Activated naive CD4-positive, alpha-beta T cell treated with anti-CD3 and anti-CD28 coated beads for 36 hours (primary cell): ENCODE data around the gene NUDCD3. TPM values are rescaled to one million over a fixed set of nuclear protein-coding genes. Genes with fewer than 3 reads are reported as not detected.
A peak's percentile ranks its signal among the peaks of the same experiment; 100 is the strongest.

Source experiments
- CTCF ChIA-PET: fragments of 350-600 bp; sonication (Branson Sonifier 250); formaldehyde crosslinking; loops from one replicate; lab custom pipeline; 2021; ENCODE audit warnings: antibody characterized with exemption; lab: Charles Lee
- DNase-seq: peaks from one replicate; pipeline ENCODE4 v3.0.0-alpha.2; 2020
- H3K27ac Mint-ChIP-seq: one replicate; pipeline ENCODE4 v1.8.0; 2021; ENCODE audit warnings: mild to moderate bottlenecking, mixed read lengths
- H3K27me3 Mint-ChIP-seq: one replicate; pipeline ENCODE4 v1.8.0; 2021; ENCODE audit warnings: low read depth, mixed read lengths
- H3K36me3 Mint-ChIP-seq: one replicate; pipeline ENCODE4 v1.8.0; 2021; ENCODE audit warnings: low read depth, mixed read lengths
- H3K4me1 Mint-ChIP-seq: one replicate; pipeline ENCODE4 v1.8.0; 2021; ENCODE audit warnings: low read depth, mixed read lengths
- H3K4me3 Mint-ChIP-seq: one replicate; pipeline ENCODE4 v1.8.0; 2021; ENCODE audit warnings: mild to moderate bottlenecking, moderate library complexity, mixed read lengths
- H3K9me3 Mint-ChIP-seq: one replicate; pipeline ENCODE4 v1.8.0; 2021; ENCODE audit warnings: mixed read lengths
- intact Hi-C: fragments of 100-400 bp; cut with micrococcal nuclease; formaldehyde crosslinking; loops from one replicate; pipeline ENCODE4 v1.15.1; 2023
- total RNA-seq, 2 experiments: library from RNA; stranded (reverse); gene quantifications; one replicate each; pipeline ENCODE4 v1.2.3, GENCODE V29; 2021

NUDCD3 gene
- total RNA-seq, 2 experiments from 2014 or later = 81.1 to 81.8 TPM

DNA sequence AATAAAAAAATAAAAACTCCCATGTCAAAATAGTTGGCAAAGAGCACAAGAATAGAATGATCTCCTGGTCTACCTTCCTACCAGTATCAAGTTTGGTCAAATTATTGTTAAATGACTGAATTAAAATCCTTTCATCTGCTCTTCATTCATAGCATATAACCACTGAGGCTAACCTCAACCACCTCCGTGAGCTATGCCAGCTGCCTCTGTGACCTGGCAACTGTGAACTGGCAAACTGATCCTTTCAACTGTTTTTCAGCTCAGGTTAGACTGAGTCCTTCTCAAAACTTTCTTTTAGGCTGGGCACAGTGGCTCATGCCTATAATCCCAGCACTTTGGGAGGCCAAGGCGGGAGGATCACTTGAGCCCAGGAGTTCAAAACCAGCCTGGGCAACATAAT is 36.1 kb downstream of the NUDCD3 start:
- intact Hi-C loops = no loop called here
- peak; percentile 32 for DNase-seq
- Mint-ChIP-seq H3K4me1 (peaks cover 52% of the 10 kb centered on the region), H3K9me3 (no peaks in the 10 kb centered on the region), H3K27me3 (no peaks in the 10 kb centered on the region), H3K36me3 (peaks cover 21% of the 10 kb centered on the region), H3K4me3 (no peak overlapping the region), H3K27ac (no peak overlapping the region)
- CTCF ChIA-PET = interaction anchor here (0.7 kb wide), 1 partner anchor 121 kb away, joined by 5 read pairs; no protein-coding TSS in a partner anchor

DNA sequence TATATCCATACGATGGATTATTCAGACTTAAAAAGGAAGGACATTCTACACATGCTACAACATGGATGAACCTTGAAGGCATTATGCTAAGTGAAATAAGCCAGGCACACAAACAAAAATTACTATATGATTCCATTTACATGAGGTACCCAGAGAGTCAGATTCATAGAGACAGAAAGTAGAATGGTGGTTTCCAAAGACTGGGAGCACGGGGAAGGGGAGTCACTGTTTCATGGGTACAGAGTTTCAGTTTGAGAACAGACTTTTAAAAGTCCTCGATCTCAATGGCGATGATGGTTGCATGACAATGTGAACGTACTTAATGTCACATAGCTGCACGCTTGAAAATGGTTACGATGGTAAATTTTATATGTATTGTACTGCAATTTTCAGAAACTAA is 39.3 kb downstream of the NUDCD3 start:
- H3K27me3 Mint-ChIP-seq = no peaks in the 10 kb centered on the region
- CTCF ChIA-PET = interaction anchor here (0.7 kb wide), 1 partner anchor 58 kb away, joined by 7 read pairs; no protein-coding TSS in a partner anchor

DNA sequence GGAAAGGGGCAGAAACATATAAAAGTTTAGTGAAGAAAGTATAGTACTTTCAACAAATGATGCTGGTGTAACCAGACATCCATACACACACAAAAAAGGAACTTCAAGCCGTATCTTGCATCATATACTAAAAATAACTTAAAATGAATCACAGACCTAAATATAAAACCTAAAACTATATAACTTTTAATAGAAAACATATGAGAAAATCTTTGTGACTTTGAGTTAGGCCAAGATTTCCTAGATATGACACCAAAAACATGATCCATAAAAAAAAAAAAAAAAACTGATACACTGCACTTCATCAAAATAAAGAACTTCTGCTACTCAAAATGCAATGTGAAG is 40.9 kb downstream of the NUDCD3 start:
- no peaks in the 10 kb centered on the region for H3K27me3 Mint-ChIP-seq
- CTCF ChIA-PET = interaction anchor here (0.6 to 1.0 kb wide), 3 partner anchors 13 to 1450 kb away, joined by 3 to 4 read pairs (median 3); no protein-coding TSS in a partner anchor
- H3K27ac Mint-ChIP-seq = no peak overlapping the region
- DNase-seq = no peak
- no peaks in the 10 kb centered on the region for H3K9me3 Mint-ChIP-seq
- peaks cover 46% of the 10 kb centered on the region for H3K4me1 Mint-ChIP-seq
- no peak overlapping the region for H3K4me3 Mint-ChIP-seq
- intact Hi-C loops = no loop called here
- peaks cover 33% of the 10 kb centered on the region for H3K36me3 Mint-ChIP-seq

More for the DNA sequence above, 39.3 kb downstream of the NUDCD3 start:
- no peak for DNase-seq
- Mint-ChIP-seq H3K4me1 (peaks cover 49% of the 10 kb centered on the region), H3K9me3 (no peaks in the 10 kb centered on the region), H3K27ac (no peak overlapping the region), H3K4me3 (no peak overlapping the region), H3K36me3 (peaks cover 28% of the 10 kb centered on the region)
- intact Hi-C loops = no loop called here

DNA sequence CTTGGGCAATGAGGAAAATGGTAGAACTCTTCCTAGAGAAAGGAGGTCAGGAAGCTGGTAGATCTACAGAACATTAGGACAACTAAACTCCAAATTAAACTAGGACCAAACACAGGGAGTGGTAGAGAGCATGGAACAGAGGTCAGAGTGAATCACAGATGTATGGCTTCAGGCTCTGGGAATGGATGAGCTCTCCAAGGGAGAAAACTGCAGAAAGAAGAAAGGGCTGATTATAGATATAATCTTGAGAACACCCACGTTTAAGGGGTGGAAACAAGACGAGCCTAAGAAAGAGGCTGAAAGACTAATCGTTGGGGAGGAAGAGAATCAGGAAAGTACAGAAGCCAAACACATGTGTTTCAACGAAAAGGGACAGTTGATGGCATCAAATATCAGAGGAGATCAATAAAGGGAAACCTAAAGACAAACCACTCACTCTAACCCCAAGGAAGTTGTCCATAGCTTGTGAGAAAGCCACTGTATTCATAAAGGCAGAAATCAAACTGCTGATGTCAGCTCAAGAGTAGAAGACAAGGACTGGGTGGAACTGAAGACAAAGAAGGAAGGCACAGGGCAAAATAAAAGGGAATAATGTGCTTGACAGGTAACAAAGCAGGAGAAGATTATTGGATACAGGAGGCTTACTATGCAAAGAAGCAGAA is 41.4 kb downstream of the NUDCD3 start:
- Mint-ChIP-seq H3K36me3 (peaks cover 30% of the 10 kb centered on the region), H3K9me3 (no peaks in the 10 kb centered on the region), H3K27me3 (no peaks in the 10 kb centered on the region), H3K4me3 (no peak overlapping the region), H3K4me1 (peaks cover 44% of the 10 kb centered on the region), H3K27ac (peak overlapping the region; percentile 14)
- DNase-seq = no peak
- CTCF ChIA-PET = interaction anchor here (1.0 kb wide), 1 partner anchor 13 kb away, joined by 3 read pairs; no protein-coding TSS in a partner anchor
- intact Hi-C loops = no loop called here

GRCh38 chr7:44447874-44448425 is 42.5 kb downstream of the NUDCD3 start:
- CTCF ChIA-PET = interaction anchor here (1.1 kb wide), 1 partner anchor 10 kb away, joined by 3 read pairs; no protein-coding TSS in a partner anchor
- Mint-ChIP-seq H3K4me3 (no peak overlapping the region), H3K9me3 (no peaks in the 10 kb centered on the region), H3K27me3 (no peaks in the 10 kb centered on the region), H3K36me3 (peaks cover 30% of the 10 kb centered on the region), H3K4me1 (peaks cover 41% of the 10 kb centered on the region), H3K27ac (peak overlapping the region; percentile 27)
- intact Hi-C loops = no loop called here
- no peak for DNase-seq

GRCh38 chr7:44445986-44446671 is 44.3 kb downstream of the NUDCD3 start:
- Mint-ChIP-seq H3K36me3 (peaks cover 27% of the 10 kb centered on the region), H3K4me1 (peaks cover 45% of the 10 kb centered on the region), H3K4me3 (no peak overlapping the region), H3K27ac (no peak overlapping the region), H3K9me3 (no peaks in the 10 kb centered on the region), H3K27me3 (no peaks in the 10 kb centered on the region)
- CTCF ChIA-PET = interaction anchor here (0.8 kb wide), 1 partner anchor 17 kb away, joined by 3 read pairs; no protein-coding TSS in a partner anchor
- intact Hi-C loops = no loop called here
- no peak for DNase-seq

DNA sequence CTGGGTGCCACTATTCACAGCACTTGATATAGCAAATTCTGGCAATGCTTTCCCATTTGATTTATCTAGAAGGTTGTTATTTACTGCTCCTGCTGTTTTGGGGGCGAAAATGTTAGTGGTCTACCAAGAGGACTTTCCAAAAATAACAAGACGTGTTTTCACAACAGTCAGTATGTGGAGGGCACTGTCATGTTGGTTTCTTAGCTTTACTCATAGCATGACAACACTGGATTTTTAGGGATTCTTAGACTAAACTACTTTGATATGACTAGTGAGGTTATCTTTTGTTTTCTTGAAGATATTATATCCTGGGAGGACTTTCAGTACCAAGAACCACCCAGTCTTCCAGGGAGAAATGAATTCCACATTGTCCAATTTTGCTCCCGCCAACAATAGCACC is 49.4 kb downstream of the NUDCD3 start:
- H3K4me1 Mint-ChIP-seq = peaks cover 60% of the 10 kb centered on the region
- CTCF ChIA-PET = no interaction called here
- intact Hi-C loops = no loop called here
- no peak for DNase-seq
- peaks cover 17% of the 10 kb centered on the region for H3K36me3 Mint-ChIP-seq
- no peaks in the 10 kb centered on the region for H3K9me3 Mint-ChIP-seq
- H3K4me3 Mint-ChIP-seq = no peak overlapping the region
- H3K27ac Mint-ChIP-seq = no peak overlapping the region
- H3K27me3 Mint-ChIP-seq = no peaks in the 10 kb centered on the region

- H3K36me3 Mint-ChIP-seq = peaks cover 13% of the 10 kb centered on the region
- no peak overlapping the region for H3K27ac Mint-ChIP-seq
- H3K9me3 Mint-ChIP-seq = no peaks in the 10 kb centered on the region
- peaks cover 63% of the 10 kb centered on the region for H3K4me1 Mint-ChIP-seq
- CTCF ChIA-PET = no interaction called here
- no peak for DNase-seq
- H3K4me3 Mint-ChIP-seq = no peak overlapping the region
- H3K27me3 Mint-ChIP-seq = no peaks in the 10 kb centered on the region
- intact Hi-C loops = no loop called here
Observed at GRCh38 chr7:44440577-44441078, 49.8 kb downstream of the NUDCD3 start.

GRCh38 chr7:44439926-44440325 is 50.5 kb downstream of the NUDCD3 start:
- Mint-ChIP-seq H3K27me3 (no peaks in the 10 kb centered on the region), H3K27ac (no peak overlapping the region), H3K9me3 (no peaks in the 10 kb centered on the region), H3K4me3 (no peak overlapping the region), H3K4me1 (peaks cover 64% of the 10 kb centered on the region), H3K36me3 (peaks cover 6% of the 10 kb centered on the region)
- CTCF ChIA-PET = no interaction called here
- intact Hi-C loops = no loop called here
- DNase-seq = no peak

- peaks cover 6% of the 10 kb centered on the region for H3K36me3 Mint-ChIP-seq
- H3K27ac Mint-ChIP-seq = no peak overlapping the region
- H3K27me3 Mint-ChIP-seq = no peaks in the 10 kb centered on the region
- CTCF ChIA-PET = no interaction called here
- intact Hi-C loops = loop anchor here (1.0 kb wide), 1 partner anchor 22 kb away; no protein-coding TSS in a partner anchor
- DNase-seq = no peak
- no peaks in the 10 kb centered on the region for H3K9me3 Mint-ChIP-seq
- H3K4me1 Mint-ChIP-seq = peaks cover 64% of the 10 kb centered on the region
- no peak overlapping the region for H3K4me3 Mint-ChIP-seq
Observed at GRCh38 chr7:44438816-44439215, 51.6 kb downstream of the NUDCD3 start.

DNA sequence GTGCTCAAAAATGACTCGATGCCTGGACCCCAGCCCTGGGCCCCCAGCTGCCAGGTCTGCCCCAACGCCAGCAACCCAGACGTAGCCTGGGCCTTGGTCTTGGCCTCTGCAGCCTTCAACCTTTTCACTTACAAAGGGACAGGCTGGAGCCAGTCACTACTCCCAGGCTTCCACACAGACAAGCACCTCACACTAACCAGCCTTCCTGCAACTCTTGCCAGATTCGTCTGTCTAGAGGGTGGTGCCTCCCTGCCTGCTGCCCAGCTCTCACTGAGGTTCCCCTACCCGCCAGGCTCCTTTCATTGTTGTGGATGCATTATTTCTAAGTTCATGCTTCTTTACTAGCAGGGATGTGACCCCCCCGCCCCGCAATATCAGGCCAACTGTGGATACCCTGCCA is 56.3 kb downstream of the NUDCD3 start:
- H3K27ac Mint-ChIP-seq = no peak overlapping the region

DNA sequence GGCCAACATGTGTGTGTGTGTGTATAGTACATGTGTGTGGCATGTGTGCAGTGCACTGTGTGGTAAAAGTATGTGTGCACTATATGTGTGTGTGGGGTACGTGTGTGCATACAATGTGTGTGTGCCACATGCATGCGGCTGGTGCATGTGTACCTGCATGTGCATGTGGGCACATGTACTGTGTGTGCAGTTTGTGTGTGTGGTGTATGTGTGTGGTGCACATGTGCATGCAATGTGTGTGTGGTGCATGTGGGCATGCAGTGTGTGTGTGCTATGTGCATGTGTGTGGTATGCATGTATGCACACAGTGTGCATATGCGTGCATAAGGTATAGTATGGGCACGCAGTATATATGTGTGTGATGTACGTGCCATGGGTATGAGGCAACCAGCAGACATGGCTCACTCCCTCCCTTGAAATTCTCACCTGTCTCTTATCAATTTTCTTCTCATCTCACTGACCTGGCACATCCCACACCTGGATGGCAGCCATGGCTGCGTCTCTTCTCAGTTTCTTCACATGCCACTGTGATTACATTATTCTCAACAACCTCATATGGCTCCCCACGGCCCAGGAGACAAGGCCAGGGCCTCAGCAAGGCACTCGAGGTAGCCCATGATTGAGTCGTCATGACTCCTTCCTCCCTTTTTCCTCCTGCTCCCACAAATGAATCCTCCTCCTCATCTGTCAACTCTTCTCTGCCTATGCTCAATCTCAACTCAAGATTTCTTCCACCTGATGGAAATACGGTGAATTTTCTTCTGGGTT is 57.0 kb downstream of the NUDCD3 start:
- H3K4me3 Mint-ChIP-seq = no peak overlapping the region
- no peak for DNase-seq
- CTCF ChIA-PET = interaction anchor here (0.6 to 1.2 kb wide), 2 partner anchors 11 to 91 kb away, joined by 3 read pairs; no protein-coding TSS in a partner anchor
- H3K36me3 Mint-ChIP-seq = peaks cover 5% of the 10 kb centered on the region
- H3K9me3 Mint-ChIP-seq = no peaks in the 10 kb centered on the region
- no peaks in the 10 kb centered on the region for H3K27me3 Mint-ChIP-seq
- peaks cover 42% of the 10 kb centered on the region for H3K4me1 Mint-ChIP-seq
- intact Hi-C loops = no loop called here
- no peak overlapping the region for H3K27ac Mint-ChIP-seq

More for the DNA sequence above, 56.3 kb downstream of the NUDCD3 start:
- H3K36me3 Mint-ChIP-seq = peaks cover 7% of the 10 kb centered on the region
- H3K27me3 Mint-ChIP-seq = no peaks in the 10 kb centered on the region
- intact Hi-C loops = no loop called here
- peaks cover 50% of the 10 kb centered on the region for H3K4me1 Mint-ChIP-seq
- no peaks in the 10 kb centered on the region for H3K9me3 Mint-ChIP-seq
- no peak overlapping the region for H3K4me3 Mint-ChIP-seq
- DNase-seq = no peak
- CTCF ChIA-PET = no interaction called here
